Measurements from ENCODE around the gene KLHL29. TPM values are rescaled to one million over a fixed set of nuclear protein-coding genes. Genes with fewer than 3 reads are reported as not detected.

The KLHL29 gene
- polyA plus RNA-seq, 1 of the 3 experiments (the other 2 are of a cell fraction): 4.6 TPM

- H3K4me1 ChIP-seq (ENCODE audit: control insufficient read depth in 1 of 2, insufficient read depth in 2 of 2, low read depth in 1 of 2, low read length in 1 of 2): peaks cover 0 to 7% of the 10 kb centered on the region in 2 experiments; a peak in 2 of 4 replicates
- no peaks in the 10 kb centered on the region for H3F3A ChIP-seq (replicated peaks; ENCODE audit: insufficient read depth)
- H3K27ac ChIP-seq (ENCODE audit: low read depth in 2 of 2, low read length in 1 of 2): no peak overlapping the region
- no peak for TF ChIP-seq MEF2A (IDR thresholded peaks at IDR 0.05; ENCODE audit: borderline replicate concordance, low read depth)
- no peak for TF ChIP-seq FOSL2 (IDR thresholded peaks at IDR 0.05; ENCODE audit: borderline replicate concordance, low read depth)
- TF ChIP-seq MAX (IDR thresholded peaks at IDR 0.05; ENCODE audit: low read depth): no peak
- no peak for TF ChIP-seq ZBTB33 (IDR thresholded peaks at IDR 0.05; ENCODE audit: borderline replicate concordance, low read depth)
- no peak for TF ChIP-seq GATA2 (CRISPR knock-in tag; IDR thresholded peaks at IDR 0.05)
- no peak for DNase-seq
- CTCF ChIA-PET: interaction anchor here (1.0 to 1.9 kb wide), 3 partner anchors 8 to 11 kb away, joined by 3 to 5 read pairs (median 3); no protein-coding TSS in a partner anchor
- no peaks in the 10 kb centered on the region for H3K27me3 ChIP-seq (ENCODE audit: insufficient read depth)
- H3K9me2 ChIP-seq: no peaks in the 10 kb centered on the region
- H3K9ac ChIP-seq: no peak overlapping the region
- no peaks in the 10 kb centered on the region for H3K9me3 ChIP-seq
- no peak overlapping the region for H2AFZ ChIP-seq (ENCODE audit: low read depth)
- H3K4me3 ChIP-seq (ENCODE audit: low read depth in 2 of 2, low read length in 1 of 2): no peak overlapping the region
- no peaks in the 10 kb centered on the region for H3K79me2 ChIP-seq (ENCODE audit: insufficient read depth)
- no peaks in the 10 kb centered on the region for H3K36me3 ChIP-seq (replicated peaks in 1 of 2; ENCODE audit: control insufficient read depth in 1 of 2, insufficient read depth in 2 of 2, low read length in 1 of 2)
- H3K4me2 ChIP-seq: no peak overlapping the region
- H4K20me1 ChIP-seq (ENCODE audit: insufficient read depth): no peaks in the 10 kb centered on the region
- WGBS (ENCODE audit: low lambda C conversion rate): 81% methylated on average over 10 of the region's 10 CpGs
- POLR2A ChIA-PET: interaction anchor here (0.7 kb wide), 1 partner anchor 47 kb away, joined by 4 read pairs; no protein-coding TSS in a partner anchor
These were observed 84.2 kb downstream of the KLHL29 start for GRCh38 chr2:23469142-23469540.

GRCh38 chr2:23475036-23475435, 90.1 kb downstream of the KLHL29 start:
- Histone ChIP-seq H3F3A (replicated peaks; ENCODE audit: insufficient read depth) (no peaks in the 10 kb centered on the region), H3K4me3 (ENCODE audit: low read depth in 2 of 2, low read length in 1 of 2) (no peak overlapping the region), H3K79me2 (ENCODE audit: insufficient read depth) (no peaks in the 10 kb centered on the region), H3K4me2 (no peak overlapping the region), H4K20me1 (ENCODE audit: insufficient read depth) (no peaks in the 10 kb centered on the region), H3K27ac (ENCODE audit: low read depth in 2 of 2, low read length in 1 of 2) (no peak overlapping the region), H2AFZ (ENCODE audit: low read depth) (no peak overlapping the region), H3K36me3 (replicated peaks in 1 of 2; ENCODE audit: control insufficient read depth in 1 of 2, insufficient read depth in 2 of 2, low read length in 1 of 2) (no peaks in the 10 kb centered on the region), H3K9ac (no peak overlapping the region), H3K4me1 (ENCODE audit: control insufficient read depth in 1 of 2, insufficient read depth in 2 of 2, low read depth in 1 of 2, low read length in 1 of 2) (peaks cover under 1 to 10% of the 10 kb centered on the region in 2 experiments; a peak in 1 of 4 replicates), H3K27me3 (ENCODE audit: insufficient read depth) (no peaks in the 10 kb centered on the region), H3K9me2 (no peaks in the 10 kb centered on the region), H3K9me3 (no peaks in the 10 kb centered on the region)
- CTCF ChIA-PET: no interaction called here
- POLR2A ChIA-PET: no interaction called here
- no peak for DNase-seq
- TF ChIP-seq RAD21 (IDR thresholded peaks at IDR 0.05; ENCODE audit: low read length): no peak
- TF ChIP-seq MXI1 (IDR thresholded peaks at IDR 0.05; ENCODE audit: low read depth, low read length): no peak
- no peak for TF ChIP-seq CTCF (IDR thresholded peaks at IDR 0.05)
- WGBS (ENCODE audit: low lambda C conversion rate): 72% methylated on average over 4 of the region's 4 CpGs

Data from SK-N-SH (cell line).